Spinal cord (tissue), 10 donors: Measurements from ENCODE around the gene NEUROG1. TPM values are rescaled to one million over a fixed set of nuclear protein-coding genes. Genes with fewer than 3 reads are reported as not detected.
"Not testable (repeated sequence)": the region's sequence is repeated elsewhere in the genome, so short reads cannot be mapped to it uniquely, and the experiment has no call there.

Experiments used
- DNase-seq, 6 donors: peaks; one replicate each; pipeline versions ENCODE4 v3.0.0 to v3.0.0-alpha.2; 2013 to 2015; ENCODE audit warnings: low spot score in 6 of 6, low read depth in 4 of 6
- H3K27ac ChIP-seq: one replicate; pipeline ENCODE4 v1.5.1; 2013; ENCODE audit warnings: low read depth, low read length, control low read depth
- H3K27me3 ChIP-seq: one replicate; pipeline ENCODE4 v1.6.1; 2013; ENCODE audit warnings: low read length; ENCODE audit not compliant: control insufficient read depth, insufficient read depth
- H3K36me3 ChIP-seq: one replicate; pipeline ENCODE4 v1.6.1; 2013; ENCODE audit warnings: low read length; ENCODE audit not compliant: control insufficient read depth, insufficient read depth
- H3K4me1 ChIP-seq: one replicate; pipeline ENCODE4 v1.6.1; 2013; ENCODE audit warnings: low read length; ENCODE audit not compliant: control insufficient read depth, insufficient read depth
- H3K4me3 ChIP-seq: one replicate; pipeline ENCODE4 v1.5.1; 2013; ENCODE audit warnings: low read depth, low read length, control low read depth
- H3K9me3 ChIP-seq: one replicate; pipeline ENCODE4 v1.6.1; 2013; ENCODE audit warnings: low read length; ENCODE audit not compliant: control insufficient read depth, insufficient read depth
- WGBS: methylation state at CpG from one replicate; pipeline ENCODE4 v1.1.5; 2013; ENCODE audit warnings: missing lambda C conversion rate; ENCODE audit not compliant: insufficient coverage; 5-methylcytosine and 5-hydroxymethylcytosine counted together
- polyA plus RNA-seq, 2 donors: library from polyadenylated mRNA; unstranded; fragments of 120-200 nt; gene quantifications; one replicate each; pipeline ENCODE4 v1.2.1, GENCODE V29; 2013; ENCODE audit not compliant: insufficient read length in 2 of 2
- total RNA-seq, 2 donors: library from RNA; depleted of rRNA in 1 of 2; stranded (reverse); fragments of 120-200 nt in 1 of 2; fragments of >200 nt in 1 of 2; gene quantifications; one replicate each; pipeline versions ENCODE4 v1.2.3 to v1.2.4, GENCODE V29; 2013 to 2014
- donor health status: healthy.

Gene NEUROG1
- total and polyA plus RNA-seq, 4 donors, result 0.39 TPM; not detected in 3

DNA sequence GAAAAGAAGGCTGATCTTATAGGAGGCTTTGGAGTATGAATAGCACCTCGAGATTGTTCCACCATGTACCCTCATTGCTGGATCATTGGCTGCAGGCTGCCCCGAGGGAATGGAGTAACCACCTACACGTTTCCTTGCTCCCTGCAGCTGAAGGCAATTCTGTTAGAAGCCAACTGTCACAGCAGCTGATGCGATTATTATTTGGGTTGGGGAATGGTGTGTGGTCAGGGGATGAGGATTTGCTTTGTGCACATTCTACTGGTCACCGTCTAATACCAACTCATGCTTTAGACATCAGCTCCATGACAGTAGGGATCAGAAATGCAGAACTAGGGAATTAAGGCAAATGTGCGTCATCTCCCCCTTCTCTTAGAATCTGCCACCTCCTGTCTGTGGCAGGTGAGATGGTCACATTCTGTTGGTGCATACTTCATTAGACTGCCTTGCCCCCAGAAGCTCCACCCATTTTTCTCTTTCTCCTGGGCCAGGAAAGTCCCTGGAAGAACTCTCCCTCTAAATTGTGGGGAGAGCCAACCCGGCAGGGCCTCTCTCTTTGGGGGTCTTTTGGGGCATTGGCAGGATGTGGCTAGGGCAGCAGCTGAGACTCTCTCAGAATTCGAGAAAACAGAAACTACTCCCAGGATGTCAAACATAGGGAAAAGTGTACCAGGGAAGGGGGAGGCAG, 32.8 kb downstream of the NEUROG1 start:
- H3K4me3 ChIP-seq, result no peak overlapping the region
- H3K27me3 ChIP-seq, result peaks cover 38% of the 10 kb centered on the region
- 69% methylated on average over 3 of the region's 8 CpGs for WGBS
- DNase-seq, result no peak
- H3K4me1 ChIP-seq, result no peaks in the 10 kb centered on the region
- no peaks in the 10 kb centered on the region for H3K9me3 ChIP-seq
- no peaks in the 10 kb centered on the region for H3K36me3 ChIP-seq
- H3K27ac ChIP-seq, result no peak overlapping the region

DNA sequence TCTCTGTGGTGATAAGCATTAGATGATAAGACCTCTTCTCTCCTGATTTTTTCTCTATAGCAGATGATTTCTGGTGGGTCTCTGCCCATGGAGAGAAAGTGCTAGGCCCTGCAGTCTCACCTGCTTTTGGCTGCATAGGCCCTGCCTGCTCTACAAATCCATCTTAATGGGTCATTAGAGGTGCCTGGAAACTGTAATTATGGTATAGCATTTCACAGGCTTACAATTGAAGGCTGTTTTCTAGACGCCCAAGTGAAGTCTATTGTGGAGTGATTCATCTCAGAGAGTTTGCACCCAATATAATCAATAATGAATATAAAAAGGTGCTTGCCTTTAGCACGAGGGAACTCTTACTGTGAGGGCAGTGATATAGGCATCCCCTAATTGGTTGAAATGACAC, 33.8 kb downstream of the NEUROG1 start:
- Histone ChIP-seq H3K4me3 (no peak overlapping the region), H3K36me3 (no peaks in the 10 kb centered on the region), H3K27me3 (peaks cover 31% of the 10 kb centered on the region), H3K4me1 (no peaks in the 10 kb centered on the region), H3K27ac (no peak overlapping the region), H3K9me3 (no peaks in the 10 kb centered on the region)
- DNase-seq, result no peak
- 0% methylated on average over 1 of the region's 2 CpGs for WGBS

DNA sequence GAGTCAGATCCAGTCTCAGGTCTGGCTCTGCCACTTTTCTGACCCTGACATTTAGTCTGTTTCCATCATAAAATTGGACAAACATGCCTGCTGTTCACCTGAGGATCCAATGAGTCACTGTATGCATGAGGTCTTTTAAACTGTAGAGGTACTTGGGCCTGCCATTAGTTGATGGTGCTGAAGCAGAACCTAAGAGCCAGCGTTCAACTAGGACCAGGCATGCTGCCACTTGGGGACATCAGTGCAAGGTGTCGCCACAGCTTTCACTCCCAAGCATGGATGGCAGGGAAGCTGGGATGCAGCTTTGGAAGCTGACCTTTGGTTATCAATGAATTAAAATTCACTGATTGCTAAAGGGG, 37.1 kb downstream of the NEUROG1 start:
- 75% methylated on average over 2 of the region's 2 CpGs for WGBS
- DNase-seq, result no peak
- peaks cover 36% of the 10 kb centered on the region for H3K27me3 ChIP-seq
- no peaks in the 10 kb centered on the region for H3K9me3 ChIP-seq
- H3K27ac ChIP-seq, result no peak overlapping the region
- H3K4me3 ChIP-seq, result no peak overlapping the region
- no peaks in the 10 kb centered on the region for H3K36me3 ChIP-seq
- no peaks in the 10 kb centered on the region for H3K4me1 ChIP-seq

- WGBS, result 73% methylated on average over 6 of the region's 8 CpGs
- no peak overlapping the region for H3K27ac ChIP-seq
Measured at GRCh38 chr5:135497971-135498636, 37.7 kb downstream of the NEUROG1 start.

DNA sequence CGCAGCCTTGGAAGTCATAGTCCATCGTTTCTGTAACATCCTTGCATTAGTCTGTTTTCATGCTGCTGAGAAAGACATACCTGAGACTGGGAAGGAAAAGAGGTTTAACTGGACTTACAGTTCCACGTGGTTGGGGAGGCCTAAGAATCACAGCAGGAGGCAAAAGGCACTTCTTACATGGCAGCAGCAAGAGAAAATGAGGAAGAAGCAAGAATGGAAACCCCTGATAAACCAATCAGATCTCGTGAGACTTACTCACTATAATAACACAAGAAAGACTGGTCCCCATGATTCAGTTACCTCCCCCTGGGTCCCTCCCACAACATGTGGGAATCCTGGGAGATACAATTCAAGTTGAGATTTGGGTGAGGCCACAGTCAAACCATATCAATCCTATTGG, 40.2 kb downstream of the NEUROG1 start:
- not testable (repeated sequence) for H3K4me3 ChIP-seq, H3K27ac ChIP-seq, H3K36me3 ChIP-seq, H3K9me3 ChIP-seq, DNase-seq, H3K4me1 ChIP-seq
- WGBS, result 75% methylated on average over 2 of the region's 4 CpGs
- peaks cover 42% of the 10 kb centered on the region for H3K27me3 ChIP-seq

More at GRCh38 chr5:135497971-135498636, 37.7 kb downstream of the NEUROG1 start:
- Histone ChIP-seq H3K9me3 (no peaks in the 10 kb centered on the region), H3K4me1 (no peaks in the 10 kb centered on the region), H3K27me3 (peaks cover 31% of the 10 kb centered on the region), H3K4me3 (no peak overlapping the region), H3K36me3 (no peaks in the 10 kb centered on the region)
- peak in 1 of 6 donors; percentile 79 for DNase-seq

- 55% methylated on average over 5 of the region's 5 CpGs for WGBS
- DNase-seq, result no peak
- H3K9me3 ChIP-seq, result no peaks in the 10 kb centered on the region
- H3K36me3 ChIP-seq, result no peaks in the 10 kb centered on the region
- peaks cover 21% of the 10 kb centered on the region for H3K4me1 ChIP-seq
- H3K27ac ChIP-seq, result no peak overlapping the region
- peaks cover 54% of the 10 kb centered on the region for H3K27me3 ChIP-seq
- no peak overlapping the region for H3K4me3 ChIP-seq
Measured at GRCh38 chr5:135494196-135494595, 41.6 kb downstream of the NEUROG1 start.

DNA sequence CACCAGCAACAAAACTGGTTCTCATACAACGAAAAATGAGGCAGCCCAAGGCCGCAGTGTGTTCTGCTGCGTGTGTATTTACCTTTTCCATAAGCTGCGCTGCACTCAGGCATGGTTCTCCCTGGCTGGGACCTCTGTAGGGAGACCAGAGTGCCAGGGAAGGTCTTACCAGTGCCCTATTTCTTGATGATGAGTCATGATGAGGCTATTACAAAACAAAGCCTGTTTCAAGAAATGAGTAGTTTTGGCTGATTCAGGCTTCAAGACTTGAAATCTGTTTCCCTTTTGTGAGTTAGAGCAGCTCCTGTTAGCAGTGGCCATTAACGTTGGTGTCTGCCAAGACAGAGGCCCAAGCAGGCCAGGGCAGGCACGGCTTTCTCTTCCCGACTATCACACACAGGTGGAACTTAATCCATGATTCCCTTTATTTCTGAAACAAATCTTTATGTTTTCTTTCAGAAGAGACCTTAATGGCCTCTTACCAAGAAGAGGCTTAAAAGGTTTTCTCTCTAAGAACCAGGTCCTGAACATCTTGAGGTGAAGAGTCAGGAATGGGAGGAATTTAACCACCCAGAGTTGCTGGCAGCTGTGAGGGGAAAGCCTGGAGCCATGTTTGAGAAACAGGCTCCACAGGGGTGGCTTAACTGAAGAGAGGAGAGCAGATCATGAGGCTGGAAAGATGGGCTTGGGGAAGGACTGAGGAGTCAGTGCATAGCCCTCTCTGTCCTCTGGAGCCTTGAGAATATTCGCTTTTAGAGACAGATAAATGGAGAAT, 42.2 kb downstream of the NEUROG1 start:
- H3K27me3 ChIP-seq, result peaks cover 54% of the 10 kb centered on the region

DNA sequence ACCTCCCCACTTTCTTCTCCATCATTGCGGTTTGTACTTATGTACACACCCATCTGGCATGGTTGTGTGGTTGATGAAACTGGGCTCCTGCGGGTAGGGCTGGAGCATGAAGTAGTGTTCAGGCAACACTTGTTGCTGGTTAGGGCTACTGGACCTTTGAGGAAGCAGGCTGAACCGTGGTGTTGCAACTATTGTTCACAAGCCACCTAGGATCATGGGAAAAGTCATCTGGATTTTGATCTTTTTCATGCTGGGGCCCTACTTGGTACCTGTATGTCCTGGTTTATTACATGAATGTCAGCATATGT, 43.5 kb downstream of the NEUROG1 start:
- H3K27ac ChIP-seq, result no peak overlapping the region
- H3K27me3 ChIP-seq, result peaks cover 66% of the 10 kb centered on the region

More for the DNA sequence above, 42.2 kb downstream of the NEUROG1 start:
- H3K4me1 ChIP-seq, result peaks cover 28% of the 10 kb centered on the region
- H3K36me3 ChIP-seq, result no peaks in the 10 kb centered on the region
- 82% methylated on average over 8 of the region's 8 CpGs for WGBS
- H3K4me3 ChIP-seq, result no peak overlapping the region
- no peak for DNase-seq
- no peak overlapping the region for H3K27ac ChIP-seq
- no peaks in the 10 kb centered on the region for H3K9me3 ChIP-seq

DNA sequence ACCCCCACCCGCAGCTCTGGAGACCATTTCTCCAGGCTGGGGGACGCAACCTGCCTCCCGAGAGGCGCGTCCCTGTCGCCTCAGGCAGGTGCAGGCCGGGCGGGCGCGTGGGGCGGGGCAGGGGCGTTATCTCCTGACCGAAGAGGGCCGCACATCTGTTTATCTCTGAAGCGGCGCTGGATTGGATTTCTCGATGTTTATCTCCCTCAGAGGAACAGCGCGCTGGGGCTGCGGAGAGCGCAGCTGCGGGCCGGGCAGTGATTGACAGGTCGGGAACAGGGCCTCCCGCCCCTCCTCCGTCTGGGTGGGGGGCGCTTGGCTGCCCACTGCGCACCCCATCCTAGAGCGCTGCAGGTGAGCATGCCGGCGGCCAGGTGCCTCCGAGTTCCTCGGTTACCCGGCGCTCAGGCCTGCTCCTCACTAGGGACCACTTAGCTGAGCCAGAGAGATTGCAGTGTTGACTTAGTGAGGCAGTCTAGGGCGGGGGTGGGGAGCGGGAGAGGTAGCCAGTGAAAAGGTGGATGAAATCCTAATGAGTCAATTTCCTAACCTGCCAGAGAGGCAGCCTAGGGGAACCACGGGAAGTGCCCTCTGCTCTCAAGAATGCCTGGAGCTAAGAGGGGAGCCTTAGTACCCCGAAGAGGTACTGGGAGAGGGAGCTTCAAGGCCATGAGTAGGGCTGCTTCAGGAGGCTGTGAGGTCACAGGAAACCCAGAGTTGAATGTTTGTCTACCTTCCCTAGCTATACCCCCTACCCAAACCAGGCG, 44.0 kb downstream of the NEUROG1 start:
- 18% methylated on average over 39 of the region's 40 CpGs for WGBS
- no peaks in the 10 kb centered on the region for H3K9me3 ChIP-seq

More for the DNA sequence above, 43.5 kb downstream of the NEUROG1 start:
- no peaks in the 10 kb centered on the region for H3K36me3 ChIP-seq
- DNase-seq, result no peak
- H3K4me1 ChIP-seq, result peaks cover 41% of the 10 kb centered on the region
- H3K4me3 ChIP-seq, result no peak overlapping the region
- 44% methylated on average over 2 of the region's 3 CpGs for WGBS
- H3K9me3 ChIP-seq, result no peaks in the 10 kb centered on the region

More for the DNA sequence above, 44.0 kb downstream of the NEUROG1 start:
- Histone ChIP-seq H3K27ac (no peak overlapping the region), H3K4me3 (no peak overlapping the region), H3K4me1 (peaks cover 42% of the 10 kb centered on the region), H3K27me3 (peaks cover 67% of the 10 kb centered on the region), H3K36me3 (no peaks in the 10 kb centered on the region)
- peak in 1 of 6 donors; percentile 11 for DNase-seq
